Activated B cell treated with CpG ODN at 0.5 μM for 24 hours (primary cell): ENCODE data around the gene TSPAN31. TPM values are rescaled to one million over a fixed set of nuclear protein-coding genes. Genes with fewer than 3 reads are reported as not detected.

Source experiments
- ATAC-seq: fragments of 200-7000 bp; cut with Tn5 transposase; one replicate; pipeline ENCODE4 v1.10.0; 2021; ENCODE audit warnings: low read depth, mild to moderate bottlenecking, moderate library complexity
- CTCF ChIA-PET: fragments of 350-600 bp; sonication (Branson Sonifier 250); formaldehyde crosslinking; loops from one replicate; lab custom pipeline; 2021; ENCODE audit warnings: antibody characterized with exemption; lab: Charles Lee
- POLR2A ChIA-PET: fragments of 350-600 bp; sonication (Branson Sonifier 250); formaldehyde crosslinking; loops from one replicate; lab custom pipeline; 2021; ENCODE audit warnings: antibody characterized with exemption; lab: Charles Lee
- DNase-seq: peaks from one replicate; pipeline ENCODE4 v3.0.0; 2022
- H3K27ac Mint-ChIP-seq: one replicate; pipeline ENCODE4 v1.8.0; 2020; ENCODE audit warnings: mixed read lengths
- H3K27me3 Mint-ChIP-seq: one replicate; pipeline ENCODE4 v1.8.0; 2021; ENCODE audit warnings: mixed read lengths
- H3K36me3 Mint-ChIP-seq: one replicate; pipeline ENCODE4 v1.8.0; 2021; ENCODE audit warnings: low read depth, mixed read lengths
- H3K4me1 Mint-ChIP-seq: one replicate; pipeline ENCODE4 v1.8.0; 2021; ENCODE audit warnings: mixed read lengths
- H3K4me3 Mint-ChIP-seq: one replicate; pipeline ENCODE4 v1.8.0; 2020; ENCODE audit warnings: mild to moderate bottlenecking, mixed read lengths
- H3K9me3 Mint-ChIP-seq: one replicate; pipeline ENCODE4 v1.8.0; 2020; ENCODE audit warnings: mixed read lengths
- CTCF ChIP-seq: fragments of 200-600 bp; IDR thresholded peaks from one replicate; pipeline ENCODE4 v1.8.0; 2022; ENCODE audit warnings: antibody characterized with exemption, mild to moderate bottlenecking
- intact Hi-C: fragments of 100-400 bp; cut with micrococcal nuclease; formaldehyde crosslinking; loops from one replicate; pipeline ENCODE4 v1.15.1; 2024
- total RNA-seq: library from RNA; stranded (reverse); gene quantifications from 2 replicates; pipeline ENCODE4 v1.2.3, GENCODE V29; 2022

TSPAN31 gene
- total RNA-seq, 1 donor from 2014 or later, result 35.8 TPM

GRCh38 chr12:57722716-57723629, 21.9 kb upstream of the TSPAN31 start:
- no peaks in the 10 kb centered on the region for H3K27me3 Mint-ChIP-seq
- ChIA-PET POLR2A (interaction anchor here (0.7 to 1.7 kb wide), 3 partner anchors 10 to 118 kb away, joined by 4 to 7 read pairs (median 5); partner anchors contain the start of gene DTX3), CTCF (no interaction called here)
- peaks cover 60% of the 10 kb centered on the region for H3K36me3 Mint-ChIP-seq
- H3K27ac Mint-ChIP-seq, result no peak overlapping the region
- DNase-seq (no peak), ATAC-seq (no peak)
- TF ChIP-seq CTCF, result no peak
- intact Hi-C loops, result no loop called here
- H3K4me3 Mint-ChIP-seq, result no peak overlapping the region
- H3K9me3 Mint-ChIP-seq, result no peaks in the 10 kb centered on the region
- H3K4me1 Mint-ChIP-seq, result peaks cover 12% of the 10 kb centered on the region

GRCh38 chr12:57723630-57723962, 21.2 kb upstream of the TSPAN31 start:
- no peaks in the 10 kb centered on the region for H3K27me3 Mint-ChIP-seq
- no peak for ATAC-seq

GRCh38 chr12:57724003-57724935, 20.6 kb upstream of the TSPAN31 start:
- Mint-ChIP-seq H3K4me3 (no peak overlapping the region), H3K9me3 (no peaks in the 10 kb centered on the region), H3K4me1 (peaks cover 12% of the 10 kb centered on the region), H3K27me3 (no peaks in the 10 kb centered on the region), H3K36me3 (peaks cover 55% of the 10 kb centered on the region), H3K27ac (peak overlapping the region; percentile 31)
- DNase-seq (no peak), ATAC-seq (no peak)
- ChIA-PET POLR2A (interaction anchor here (0.7 to 1.7 kb wide), 4 partner anchors 20 to 172 kb away, joined by 3 to 7 read pairs (median 4); partner anchors contain the start of gene TSPAN31), CTCF (no interaction called here)
- no peak for TF ChIP-seq CTCF
- intact Hi-C loops, result no loop called here

More at GRCh38 chr12:57723630-57723962, 21.2 kb upstream of the TSPAN31 start:
- Mint-ChIP-seq H3K4me3 (no peak overlapping the region), H3K9me3 (no peaks in the 10 kb centered on the region), H3K27ac (no peak overlapping the region), H3K4me1 (peaks cover 12% of the 10 kb centered on the region), H3K36me3 (peaks cover 58% of the 10 kb centered on the region)
- intact Hi-C loops, result no loop called here
- POLR2A ChIA-PET, result interaction anchor here (1.7 kb wide), 1 partner anchor 33 kb away, joined by 4 read pairs; no protein-coding TSS in a partner anchor
- TF ChIP-seq CTCF, result no peak
- CTCF ChIA-PET, result no interaction called here
- no peak for DNase-seq

DNA sequence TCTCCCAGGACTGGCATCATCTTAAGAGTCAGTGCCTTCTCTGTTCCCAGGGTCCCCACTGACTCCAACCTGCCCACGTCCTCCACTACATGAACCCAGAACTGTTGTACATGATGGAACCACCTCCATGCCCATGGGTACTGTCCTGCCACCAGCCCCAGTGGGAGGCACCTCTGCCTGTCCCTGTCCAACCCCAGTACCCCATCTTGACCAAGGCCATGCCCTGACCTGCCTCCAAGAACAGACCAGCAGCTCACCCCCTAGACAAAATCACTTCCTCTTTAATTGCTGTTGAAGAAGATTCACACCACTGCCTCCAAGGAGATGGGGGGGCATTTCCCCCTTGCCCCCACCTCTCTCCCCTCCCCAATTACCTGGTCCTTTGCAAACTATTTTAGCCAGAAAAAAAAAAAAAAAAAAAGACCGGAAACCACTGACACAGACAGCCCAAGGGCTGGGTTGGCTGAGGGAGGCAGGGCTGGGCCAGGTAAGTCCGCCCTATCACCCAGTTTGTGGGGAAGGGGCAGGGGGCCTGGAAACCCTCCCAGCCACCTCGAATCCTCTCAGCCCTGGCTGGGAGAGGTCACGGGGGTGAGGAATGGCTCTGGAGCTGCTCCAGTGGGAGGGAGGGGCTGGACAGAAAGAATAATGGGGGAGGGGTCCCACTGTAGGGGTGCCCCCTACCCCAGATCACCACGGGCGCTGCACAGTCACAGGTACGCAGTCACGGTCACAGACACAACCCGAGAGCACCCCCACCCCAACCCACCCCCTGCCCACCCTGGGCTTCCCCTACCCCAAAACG, 19.7 kb upstream of the TSPAN31 start:
- ATAC-seq (peak; percentile 32), DNase-seq (no peak)
- intact Hi-C loops, result no loop called here
- no peaks in the 10 kb centered on the region for H3K27me3 Mint-ChIP-seq
- no peaks in the 10 kb centered on the region for H3K9me3 Mint-ChIP-seq
- H3K27ac Mint-ChIP-seq, result peak overlapping the region; percentile 31
- no peak for TF ChIP-seq CTCF
- CTCF ChIA-PET, result no interaction called here
- H3K4me1 Mint-ChIP-seq, result peaks cover 12% of the 10 kb centered on the region
- POLR2A ChIA-PET, result interaction anchor here (0.7 to 1.3 kb wide), 3 partner anchors 20 to 171 kb away, joined by 3 to 7 read pairs (median 3); partner anchors contain the start of gene TSPAN31
- H3K4me3 Mint-ChIP-seq, result no peak overlapping the region
- H3K36me3 Mint-ChIP-seq, result peaks cover 54% of the 10 kb centered on the region
